Measurements from ENCODE around the gene NOP14. TPM values are rescaled to one million over a fixed set of nuclear protein-coding genes. Genes with fewer than 3 reads are reported as not detected.
"Not testable (repeated sequence)": the region's sequence is repeated elsewhere in the genome, so short reads cannot be mapped to it uniquely, and the experiment has no call there.

Gene NOP14
- polyA plus RNA-seq, 1 experiment = 7.1 TPM

DNA sequence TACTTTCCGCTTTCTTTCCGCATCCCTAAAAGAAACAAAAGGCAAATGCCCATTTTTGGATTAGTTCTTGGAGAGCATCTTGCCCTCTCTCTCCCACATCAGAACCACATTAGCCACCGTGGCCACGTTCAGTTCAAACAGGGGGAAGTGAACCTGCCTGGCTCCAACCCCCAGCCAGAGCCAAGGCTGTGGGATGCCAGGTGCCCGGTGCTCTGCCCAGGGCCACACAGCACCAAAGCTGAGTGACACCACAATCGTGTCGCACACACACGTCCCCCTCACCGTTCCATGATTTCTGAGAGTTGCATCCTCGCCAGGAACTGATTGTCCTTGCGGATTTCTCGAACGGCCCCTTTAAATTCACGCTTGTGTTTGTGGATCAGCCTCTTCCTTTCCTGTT is 24.3 kb downstream of the NOP14 start:
- ChIA-PET CTCF (no interaction called here), POLR2A (no interaction called here)
- DNase-seq (ENCODE audit: low read depth) = no peak
- TF ChIP-seq, protein P1, sequence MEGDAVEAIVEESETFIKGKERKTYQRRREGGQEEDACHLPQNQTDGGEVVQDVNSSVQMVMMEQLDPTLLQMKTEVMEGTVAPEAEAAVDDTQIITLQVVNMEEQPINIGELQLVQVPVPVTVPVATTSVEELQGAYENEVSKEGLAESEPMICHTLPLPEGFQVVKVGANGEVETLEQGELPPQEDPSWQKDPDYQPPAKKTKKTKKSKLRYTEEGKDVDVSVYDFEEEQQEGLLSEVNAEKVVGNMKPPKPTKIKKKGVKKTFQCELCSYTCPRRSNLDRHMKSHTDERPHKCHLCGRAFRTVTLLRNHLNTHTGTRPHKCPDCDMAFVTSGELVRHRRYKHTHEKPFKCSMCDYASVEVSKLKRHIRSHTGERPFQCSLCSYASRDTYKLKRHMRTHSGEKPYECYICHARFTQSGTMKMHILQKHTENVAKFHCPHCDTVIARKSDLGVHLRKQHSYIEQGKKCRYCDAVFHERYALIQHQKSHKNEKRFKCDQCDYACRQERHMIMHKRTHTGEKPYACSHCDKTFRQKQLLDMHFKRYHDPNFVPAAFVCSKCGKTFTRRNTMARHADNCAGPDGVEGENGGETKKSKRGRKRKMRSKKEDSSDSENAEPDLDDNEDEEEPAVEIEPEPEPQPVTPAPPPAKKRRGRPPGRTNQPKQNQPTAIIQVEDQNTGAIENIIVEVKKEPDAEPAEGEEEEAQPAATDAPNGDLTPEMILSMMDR (IDR thresholded peaks at IDR 0.05; ENCODE audit: insufficient read depth, low read depth, low read length) = no peak
- Histone ChIP-seq H3K4me3 (ENCODE audit: low read depth, low read length) (no peak overlapping the region), H3K27me3 (ENCODE audit: control insufficient read depth, insufficient read depth, low read length) (no peaks in the 10 kb centered on the region), H3K36me3 (ENCODE audit: control insufficient read depth, insufficient read depth, low read length) (peaks cover 40% of the 10 kb centered on the region)

DNA sequence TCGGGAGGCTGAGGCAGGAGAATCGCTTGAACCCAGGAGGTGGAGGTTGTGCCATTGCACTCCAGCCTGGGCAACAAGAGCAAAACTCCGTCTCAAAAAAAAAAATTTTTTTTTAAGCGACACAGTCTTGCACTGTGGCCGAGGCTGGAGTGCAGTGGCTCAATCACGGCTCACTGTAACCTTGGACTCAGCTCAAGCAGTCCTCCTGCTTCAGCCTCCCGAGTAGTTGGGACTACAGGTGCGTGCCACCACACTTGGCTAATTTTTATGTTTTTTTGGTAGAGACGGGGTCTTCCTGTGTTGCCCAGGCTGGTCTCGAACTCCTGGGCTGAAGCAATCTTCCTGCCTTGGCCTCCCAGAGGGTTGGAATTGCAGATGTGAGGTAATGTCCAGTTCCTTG is 24.8 kb downstream of the NOP14 start:
- CTCF ChIA-PET; H3K27me3 ChIP-seq (ENCODE audit: control insufficient read depth, insufficient read depth, low read length); DNase-seq (ENCODE audit: low read depth); POLR2A ChIA-PET; H3K4me3 ChIP-seq (ENCODE audit: low read depth, low read length): not testable (repeated sequence)
- H3K36me3 ChIP-seq (ENCODE audit: control insufficient read depth, insufficient read depth, low read length) = peaks cover 38% of the 10 kb centered on the region

DNA sequence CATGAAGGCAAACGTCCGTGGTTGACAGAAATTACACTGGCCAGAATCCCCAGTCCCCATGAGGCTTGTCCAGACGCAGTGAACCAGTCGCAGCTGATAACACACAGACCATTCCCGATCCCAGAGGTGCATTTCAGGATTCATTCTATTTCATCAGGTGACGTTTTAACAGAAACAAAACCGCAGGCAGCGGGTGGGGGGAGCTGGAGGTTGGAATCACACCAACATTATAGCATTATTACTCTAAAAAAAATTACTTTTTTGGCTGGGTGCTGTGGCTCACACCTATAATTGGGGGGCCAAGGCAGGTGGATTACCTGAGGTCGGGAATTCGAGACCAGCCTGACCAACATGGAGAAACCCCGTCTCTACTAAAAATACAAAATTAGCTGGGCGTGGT is 25.2 kb downstream of the NOP14 start:
- no peak for DNase-seq (ENCODE audit: low read depth)
- Histone ChIP-seq H3K36me3 (ENCODE audit: control insufficient read depth, insufficient read depth, low read length) (peaks cover 34% of the 10 kb centered on the region), H3K4me3 (ENCODE audit: low read depth, low read length) (no peak overlapping the region), H3K27me3 (ENCODE audit: control insufficient read depth, insufficient read depth, low read length) (no peaks in the 10 kb centered on the region)
- CTCF ChIA-PET = no interaction called here
- POLR2A ChIA-PET = no interaction called here
- TF ChIP-seq, protein P1 (IDR thresholded peaks at IDR 0.05; ENCODE audit: insufficient read depth, low read depth, low read length) = no peak

DNA sequence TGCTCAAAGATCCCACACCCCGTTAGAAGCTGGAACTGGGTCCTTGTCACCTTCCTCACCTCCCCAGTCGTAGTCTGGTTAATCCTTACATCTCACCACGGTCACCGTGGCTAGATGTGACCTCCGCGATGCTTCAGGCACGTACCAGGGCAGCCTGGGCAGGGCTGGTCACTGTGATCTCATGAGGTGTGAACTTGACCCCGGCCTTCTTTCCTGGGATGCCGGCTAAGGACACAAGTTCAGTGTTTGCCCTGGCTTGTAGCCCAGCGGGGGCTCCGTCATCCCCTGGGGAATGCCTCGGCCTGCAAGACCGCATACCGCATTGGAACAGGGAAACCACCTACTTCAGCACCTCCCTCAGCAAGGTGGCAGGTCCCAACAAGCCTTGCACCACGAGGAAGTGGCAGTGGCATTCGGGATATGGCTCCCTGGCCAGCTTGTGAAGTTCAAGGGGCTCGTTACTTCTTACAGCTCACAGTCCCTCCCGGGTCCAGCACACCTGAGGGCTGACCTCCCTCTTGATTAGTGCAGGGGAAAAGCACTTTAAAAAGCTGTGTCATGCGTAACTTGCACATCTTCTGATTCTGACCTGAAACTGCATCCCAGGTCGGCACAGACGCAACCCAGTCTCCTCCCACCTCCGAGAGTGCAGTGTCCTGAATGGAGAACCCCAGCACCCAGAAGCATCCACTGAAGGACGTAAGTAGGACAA is 25.9 kb downstream of the NOP14 start:
- DNase-seq (ENCODE audit: low read depth) = no peak
- CTCF ChIA-PET = interaction anchor here (2.7 kb wide), 1 partner anchor 173 kb away, joined by 9 read pairs; no protein-coding TSS in a partner anchor
- POLR2A ChIA-PET = no interaction called here
- TF ChIP-seq, protein P1 (IDR thresholded peaks at IDR 0.05; ENCODE audit: insufficient read depth, low read depth, low read length) = no peak
- H3K36me3 ChIP-seq (ENCODE audit: control insufficient read depth, insufficient read depth, low read length) = peaks cover 36% of the 10 kb centered on the region
- no peak overlapping the region for H3K4me3 ChIP-seq (ENCODE audit: low read depth, low read length)
- H3K27me3 ChIP-seq (ENCODE audit: control insufficient read depth, insufficient read depth, low read length) = no peaks in the 10 kb centered on the region

DNA sequence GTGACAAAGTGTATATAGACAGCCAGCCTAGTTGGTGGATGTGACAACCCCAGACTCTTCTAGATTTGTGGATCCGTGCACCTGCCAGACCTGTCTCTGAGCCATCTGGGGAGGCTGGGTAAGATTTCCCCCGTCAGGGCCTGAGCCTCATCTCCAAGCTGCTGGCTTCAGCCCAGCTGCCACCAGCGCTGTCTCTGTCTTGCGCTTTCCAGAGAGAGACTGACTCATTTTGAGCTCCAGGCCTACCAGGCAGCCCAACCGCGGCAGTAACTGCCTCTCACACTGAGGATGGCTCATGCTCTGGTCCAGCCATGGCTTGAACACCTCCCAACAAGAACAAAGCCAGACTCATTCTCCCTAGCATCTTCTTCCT is 26.4 kb downstream of the NOP14 start:
- ChIA-PET POLR2A (no interaction called here), CTCF (interaction anchor here (2.7 kb wide), 1 partner anchor 173 kb away, joined by 9 read pairs; no protein-coding TSS in a partner anchor)
- Histone ChIP-seq H3K36me3 (ENCODE audit: control insufficient read depth, insufficient read depth, low read length) (peaks cover 35% of the 10 kb centered on the region), H3K27me3 (ENCODE audit: control insufficient read depth, insufficient read depth, low read length) (no peaks in the 10 kb centered on the region), H3K4me3 (ENCODE audit: low read depth, low read length) (no peak overlapping the region)
- no peak for DNase-seq (ENCODE audit: low read depth)
- TF ChIP-seq, protein P1 (IDR thresholded peaks at IDR 0.05; ENCODE audit: insufficient read depth, low read depth, low read length) = no peak
